GM13976 (cell line): ENCODE measurements around the gene C1QTNF9.
"Not testable (repeated sequence)": the region's sequence is repeated elsewhere in the genome, so short reads cannot be mapped to it uniquely, and the experiment has no call there.

Experiments used
- DNase-seq: peaks from one replicate; pipeline ENCODE4 v3.0.0; 2012; ENCODE audit warnings: low spot score
- CTCF ChIP-seq: IDR thresholded peaks from 2 replicates; pipeline ENCODE4 v1.5.1; 2012; ENCODE audit warnings: borderline replicate concordance, mild to moderate bottlenecking; ENCODE audit not compliant: insufficient read depth; ENCODE audit errors: extremely low read depth, missing control alignments, control extremely low read depth
- in situ Hi-C: fragments of 300-500 bp; cut with MboI; formaldehyde crosslinking; loops from one replicate; pipeline ENCODE4 v1.12.0; 2022; ENCODE audit warnings: low sequenced_read_pairs, mixed read lengths, inconsistent platforms; ENCODE audit not compliant: unreplicated experiment

The C1QTNF9 gene

GRCh38 chr13:24309300-24309699, at the start of gene C1QTNF9:
TSS of gene C1QTNF9 (plus strand) at chr13:24309580. CDS start at chr13:24316004, 6,424 bp downstream.
- in situ Hi-C loops, DNase-seq: not testable (repeated sequence)

- in situ Hi-C loops = no loop called here
- TF ChIP-seq CTCF = no peak
- DNase-seq = no peak
These were observed 47.8 kb upstream of the C1QTNF9 start for GRCh38 chr13:24261566-24261965.

- no peak for TF ChIP-seq CTCF
- in situ Hi-C loops = no loop called here
These were observed 45.7 kb upstream of the C1QTNF9 start for GRCh38 chr13:24263632-24264031.

GRCh38 chr13:24264976-24265375, 44.4 kb upstream of the C1QTNF9 start:
- in situ Hi-C loops = no loop called here
- DNase-seq = no peak
- no peak for TF ChIP-seq CTCF

More at GRCh38 chr13:24263632-24264031, 45.7 kb upstream of the C1QTNF9 start:
- no peak for DNase-seq

- in situ Hi-C loops = no loop called here
- no peak for TF ChIP-seq CTCF
- no peak for DNase-seq
These were observed 43.9 kb upstream of the C1QTNF9 start for GRCh38 chr13:24265453-24265852.

GRCh38 chr13:24267274-24267673, 42.1 kb upstream of the C1QTNF9 start:
- DNase-seq = peak; percentile 52
- TF ChIP-seq CTCF = no peak
- in situ Hi-C loops = no loop called here

- TF ChIP-seq CTCF = no peak
- DNase-seq = no peak
- in situ Hi-C loops = no loop called here
These were observed 41.6 kb upstream of the C1QTNF9 start for GRCh38 chr13:24267801-24268200.

- DNase-seq = no peak
- TF ChIP-seq CTCF = no peak
- in situ Hi-C loops = no loop called here
These were observed 39.6 kb upstream of the C1QTNF9 start for GRCh38 chr13:24269821-24270220.
